Measurements from ENCODE around the gene RELN.

The RELN gene

DNA sequence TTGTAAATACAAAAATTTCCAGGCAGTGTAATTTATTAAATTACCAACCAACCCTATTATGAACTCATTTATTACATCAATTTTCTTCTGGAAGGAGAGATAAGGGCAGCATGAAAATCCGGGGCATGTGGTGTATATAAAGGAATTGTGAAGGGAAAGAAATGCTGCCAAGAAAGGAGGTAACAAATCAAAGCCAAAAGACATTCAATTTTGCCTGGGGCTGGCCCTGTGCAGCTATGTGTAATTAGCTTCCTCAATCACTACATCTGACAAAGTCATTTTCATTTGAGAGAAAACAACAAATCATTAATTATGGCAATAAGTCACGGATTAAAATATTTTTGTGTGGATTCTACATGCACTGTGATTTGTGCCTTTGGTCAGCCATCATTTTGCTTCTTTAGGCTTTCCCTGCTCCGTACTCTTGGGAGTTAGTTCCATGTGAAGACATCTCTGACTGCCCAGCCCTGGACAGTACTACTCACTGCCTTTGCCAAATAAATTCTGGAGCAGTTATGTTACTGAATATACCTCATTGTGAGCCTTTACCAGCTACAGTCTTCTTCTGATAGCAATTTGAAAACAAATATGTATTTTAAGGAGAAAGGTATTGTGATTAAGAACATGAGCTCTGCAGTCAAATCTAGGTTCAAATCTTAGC is 191.7 kb downstream of the RELN start:
- no peak overlapping the region for H3K4me3 ChIP-seq (ENCODE audit: insufficient read depth in 1 of 2, low read depth in 1 of 2, low read length in 2 of 2)
- H3K4ac ChIP-seq (ENCODE audit: low read depth in 1 of 2, low read length in 2 of 2): no peak overlapping the region
- H2BK5ac ChIP-seq (ENCODE audit: low read depth, low read length, poor library complexity, severe bottlenecking): no peak overlapping the region
- H3K27ac ChIP-seq (ENCODE audit: low read length, poor library complexity, severe bottlenecking): no peak overlapping the region
- H3K18ac ChIP-seq (ENCODE audit: low read depth in 1 of 2, low read length in 2 of 2): no peak overlapping the region
- no peaks in the 10 kb centered on the region for H3K79me1 ChIP-seq (replicated peaks; ENCODE audit: low read length, poor library complexity, severe bottlenecking)
- H2AFZ ChIP-seq (ENCODE audit: low read depth, low read length): no peak overlapping the region
- no peak overlapping the region for H3K23ac ChIP-seq (ENCODE audit: low read length in 2 of 2)
- no peak overlapping the region for H2AK5ac ChIP-seq (ENCODE audit: low read length, severe bottlenecking)
- H2BK15ac ChIP-seq (ENCODE audit: low read depth, poor library complexity, severe bottlenecking): no peak overlapping the region
- H3K9ac ChIP-seq (ENCODE audit: low read length): no peak overlapping the region
- H3K4me1 ChIP-seq (ENCODE audit: control insufficient read depth, insufficient read depth, low read depth, low read length): no peaks in the 10 kb centered on the region
- H2BK12ac ChIP-seq (ENCODE audit: low read length in 2 of 2): no peak overlapping the region
- 63% methylated on average over 2 of the region's 3 CpGs for WGBS
- H4K91ac ChIP-seq (ENCODE audit: low read length): no peak overlapping the region
- no peak overlapping the region for H2BK120ac ChIP-seq (ENCODE audit: low read depth, low read length)
- H3K27me3 ChIP-seq (ENCODE audit: control insufficient read depth in 1 of 2, insufficient read depth in 1 of 2, low read length in 2 of 2): no peaks in the 10 kb centered on the region
- no peaks in the 10 kb centered on the region for H3K9me3 ChIP-seq (ENCODE audit: control insufficient read depth, low read length)
- no peak for DNase-seq
- H3K36me3 ChIP-seq (ENCODE audit: control insufficient read depth in 1 of 2, insufficient read depth in 2 of 2, low read depth in 1 of 2, low read length in 2 of 2): no peaks in the 10 kb centered on the region
- H3K4me2 ChIP-seq (ENCODE audit: low read length, poor library complexity, severe bottlenecking): no peak overlapping the region
- no peak overlapping the region for H3K14ac ChIP-seq (ENCODE audit: low read length in 2 of 2)
- H4K8ac ChIP-seq (ENCODE audit: low read length): no peak overlapping the region

GRCh38 chr7:103796327-103796962 is 193.0 kb downstream of the RELN start:
- Histone ChIP-seq H3K79me1 (replicated peaks; ENCODE audit: low read length, poor library complexity, severe bottlenecking) (no peaks in the 10 kb centered on the region), H3K4me2 (ENCODE audit: low read length, poor library complexity, severe bottlenecking) (no peak overlapping the region), H3K27ac (ENCODE audit: low read length, poor library complexity, severe bottlenecking) (no peak overlapping the region), H2BK120ac (ENCODE audit: low read depth, low read length) (no peak overlapping the region), H3K4me3 (ENCODE audit: insufficient read depth in 1 of 2, low read depth in 1 of 2, low read length in 2 of 2) (no peak overlapping the region), H2BK5ac (ENCODE audit: low read depth, low read length, poor library complexity, severe bottlenecking) (no peak overlapping the region), H3K4me1 (ENCODE audit: control insufficient read depth, insufficient read depth, low read depth, low read length) (no peaks in the 10 kb centered on the region), H2BK12ac (ENCODE audit: low read length in 2 of 2) (no peak overlapping the region), H4K91ac (ENCODE audit: low read length) (no peak overlapping the region), H3K4ac (ENCODE audit: low read depth in 1 of 2, low read length in 2 of 2) (no peak overlapping the region), H3K23ac (ENCODE audit: low read length in 2 of 2) (no peak overlapping the region), H3K14ac (ENCODE audit: low read length in 2 of 2) (no peak overlapping the region), H3K27me3 (ENCODE audit: control insufficient read depth in 1 of 2, insufficient read depth in 1 of 2, low read length in 2 of 2) (no peaks in the 10 kb centered on the region), H2BK15ac (ENCODE audit: low read depth, poor library complexity, severe bottlenecking) (no peak overlapping the region), H3K9me3 (ENCODE audit: control insufficient read depth, low read length) (peaks cover 1% of the 10 kb centered on the region), H2AFZ (ENCODE audit: low read depth, low read length) (no peak overlapping the region), H3K9ac (ENCODE audit: low read length) (no peak overlapping the region), H3K18ac (ENCODE audit: low read depth in 1 of 2, low read length in 2 of 2) (no peak overlapping the region), H2AK5ac (ENCODE audit: low read length, severe bottlenecking) (no peak overlapping the region), H3K36me3 (ENCODE audit: control insufficient read depth in 1 of 2, insufficient read depth in 2 of 2, low read depth in 1 of 2, low read length in 2 of 2) (no peaks in the 10 kb centered on the region), H4K8ac (ENCODE audit: low read length) (no peak overlapping the region)
- no peak for DNase-seq
- 90% methylated on average over 4 of the region's 7 CpGs for WGBS

- Histone ChIP-seq H3K9me3 (ENCODE audit: control insufficient read depth, low read length) (peaks cover 6% of the 10 kb centered on the region), H3K4me2 (ENCODE audit: low read length, poor library complexity, severe bottlenecking) (no peak overlapping the region), H2BK120ac (ENCODE audit: low read depth, low read length) (no peak overlapping the region), H3K14ac (ENCODE audit: low read length in 2 of 2) (no peak overlapping the region), H2BK5ac (ENCODE audit: low read depth, low read length, poor library complexity, severe bottlenecking) (no peak overlapping the region), H3K4ac (ENCODE audit: low read depth in 1 of 2, low read length in 2 of 2) (no peak overlapping the region), H2BK15ac (ENCODE audit: low read depth, poor library complexity, severe bottlenecking) (no peak overlapping the region), H2AFZ (ENCODE audit: low read depth, low read length) (no peak overlapping the region), H3K27me3 (ENCODE audit: control insufficient read depth in 1 of 2, insufficient read depth in 1 of 2, low read length in 2 of 2) (no peaks in the 10 kb centered on the region), H4K8ac (ENCODE audit: low read length) (no peak overlapping the region), H3K36me3 (ENCODE audit: control insufficient read depth in 1 of 2, insufficient read depth in 2 of 2, low read depth in 1 of 2, low read length in 2 of 2) (no peaks in the 10 kb centered on the region), H3K27ac (ENCODE audit: low read length, poor library complexity, severe bottlenecking) (no peak overlapping the region), H3K18ac (ENCODE audit: low read depth in 1 of 2, low read length in 2 of 2) (no peak overlapping the region), H3K4me3 (ENCODE audit: insufficient read depth in 1 of 2, low read depth in 1 of 2, low read length in 2 of 2) (no peak overlapping the region), H3K9ac (ENCODE audit: low read length) (peak overlapping the region; percentile 62), H3K79me1 (replicated peaks; ENCODE audit: low read length, poor library complexity, severe bottlenecking) (no peaks in the 10 kb centered on the region), H3K4me1 (ENCODE audit: control insufficient read depth, insufficient read depth, low read depth, low read length) (no peaks in the 10 kb centered on the region), H4K91ac (ENCODE audit: low read length) (no peak overlapping the region), H2AK5ac (ENCODE audit: low read length, severe bottlenecking) (no peak overlapping the region), H2BK12ac (ENCODE audit: low read length in 2 of 2) (no peak overlapping the region), H3K23ac (ENCODE audit: low read length in 2 of 2) (no peak overlapping the region)
- no peak for DNase-seq
Measured at GRCh38 chr7:103795787-103796186, 193.7 kb downstream of the RELN start.

DNA sequence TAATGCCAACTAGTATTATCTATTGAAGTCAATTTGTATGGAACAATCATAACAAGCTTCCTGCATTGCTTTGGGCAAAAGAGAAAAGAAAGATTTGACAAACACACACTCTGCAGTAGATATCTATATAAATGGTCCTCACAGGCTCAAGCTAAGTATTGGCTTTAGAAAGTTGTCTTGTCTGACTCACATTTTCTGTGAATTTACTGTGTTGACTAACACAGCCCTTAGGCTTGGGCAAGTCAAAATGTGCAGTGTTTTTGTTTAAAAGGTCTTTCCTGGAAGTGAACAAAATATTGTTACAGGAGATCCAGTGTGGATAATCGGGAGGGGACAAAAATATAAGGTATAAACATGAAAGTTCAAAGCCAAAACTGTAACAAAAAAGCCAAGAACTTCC is 194.4 kb downstream of the RELN start:
- H3K27me3 ChIP-seq (ENCODE audit: control insufficient read depth in 1 of 2, insufficient read depth in 1 of 2, low read length in 2 of 2): no peaks in the 10 kb centered on the region
- no peak overlapping the region for H3K18ac ChIP-seq (ENCODE audit: low read depth in 1 of 2, low read length in 2 of 2)
- no CpG with 5 or more reads among the region's 1 CpG for WGBS

More for the DNA sequence above, 194.4 kb downstream of the RELN start:
- Histone ChIP-seq H2BK15ac (ENCODE audit: low read depth, poor library complexity, severe bottlenecking) (no peak overlapping the region), H3K9me3 (ENCODE audit: control insufficient read depth, low read length) (peaks cover 6% of the 10 kb centered on the region), H3K4me2 (ENCODE audit: low read length, poor library complexity, severe bottlenecking) (no peak overlapping the region), H2BK12ac (ENCODE audit: low read length in 2 of 2) (no peak overlapping the region), H3K27ac (ENCODE audit: low read length, poor library complexity, severe bottlenecking) (no peak overlapping the region), H3K36me3 (ENCODE audit: control insufficient read depth in 1 of 2, insufficient read depth in 2 of 2, low read depth in 1 of 2, low read length in 2 of 2) (no peaks in the 10 kb centered on the region), H4K91ac (ENCODE audit: low read length) (no peak overlapping the region), H2AK5ac (ENCODE audit: low read length, severe bottlenecking) (no peak overlapping the region), H2BK5ac (ENCODE audit: low read depth, low read length, poor library complexity, severe bottlenecking) (no peak overlapping the region), H4K8ac (ENCODE audit: low read length) (no peak overlapping the region), H3K4ac (ENCODE audit: low read depth in 1 of 2, low read length in 2 of 2) (no peak overlapping the region), H2AFZ (ENCODE audit: low read depth, low read length) (no peak overlapping the region), H3K14ac (ENCODE audit: low read length in 2 of 2) (no peak overlapping the region), H3K79me1 (replicated peaks; ENCODE audit: low read length, poor library complexity, severe bottlenecking) (no peaks in the 10 kb centered on the region), H3K23ac (ENCODE audit: low read length in 2 of 2) (no peak overlapping the region), H3K9ac (ENCODE audit: low read length) (peak overlapping the region; percentile 62), H3K4me3 (ENCODE audit: insufficient read depth in 1 of 2, low read depth in 1 of 2, low read length in 2 of 2) (no peak overlapping the region), H2BK120ac (ENCODE audit: low read depth, low read length) (no peak overlapping the region), H3K4me1 (ENCODE audit: control insufficient read depth, insufficient read depth, low read depth, low read length) (no peaks in the 10 kb centered on the region)
- no peak for DNase-seq

Measured in mesenchymal stem cell (in vitro differentiated cells and primary cell).